Sigmoid colon (tissue), 7 donors: ENCODE measurements around the gene TOM1. TPM values are rescaled to one million over a fixed set of nuclear protein-coding genes. Genes with fewer than 3 reads are reported as not detected.
"Not testable (repeated sequence)": the region's sequence is repeated elsewhere in the genome, so short reads cannot be mapped to it uniquely, and the experiment has no call there.

Experiments
- DNase-seq: peaks from one replicate; pipeline ENCODE4 v3.0.0-alpha.2; 2019
- H3K27ac ChIP-seq, 4 donors: fragments of 200-600 bp; sonication (generic); one replicate each; pipeline ENCODE4 v1.5.1; 2016 to 2019; ENCODE audit warnings: mild to moderate bottlenecking in 1 of 4
- H3K27me3 ChIP-seq, 3 donors: fragments of 200-600 bp; sonication (generic); one replicate each; pipeline ENCODE4 v1.5.1; 2019; ENCODE audit warnings: mild to moderate bottlenecking in 1 of 3
- H3K36me3 ChIP-seq, 4 donors: fragments of 200-600 bp; sonication (generic); one replicate each; pipeline ENCODE4 v1.5.1; 2016 to 2019
- H3K4me1 ChIP-seq, 4 donors: fragments of 200-600 bp; sonication (generic); one replicate each; pipeline ENCODE4 v1.5.1; 2017 to 2019
- H3K4me3 ChIP-seq, 4 donors: fragments of 200-600 bp; sonication (generic); one replicate each; pipeline ENCODE4 v1.5.1; 2017 to 2019; ENCODE audit warnings: mild to moderate bottlenecking in 2 of 4, moderate library complexity in 1 of 4
- H3K9me3 ChIP-seq, 4 donors: fragments of 200-600 bp in 3 of 4; sonication (generic) in 3 of 4; one replicate each; pipeline versions ENCODE4 v1.5.1 to v1.6.1; 2013 to 2019
- CTCF ChIP-seq, 4 experiments: fragments of 450-650 bp in 3 of 4; fragments of 200-600 bp in 1 of 4; IDR thresholded peaks; one replicate each; pipeline ENCODE4 v1.5.1; 2016 to 2019; ENCODE audit warnings: antibody characterized with exemption in 4 of 4, mild to moderate bottlenecking in 3 of 4, moderate library complexity in 2 of 4
- EP300 ChIP-seq, 4 donors: sonication (generic); formaldehyde crosslinking; IDR thresholded peaks; one replicate each; pipeline ENCODE4 v1.6.1; 2017; ENCODE audit warnings: antibody characterized with exemption in 4 of 4
- POLR2A ChIP-seq, 2 donors: fragments of 450-650 bp; IDR thresholded peaks; one replicate each; pipeline ENCODE4 v1.6.1; 2016; ENCODE audit warnings: antibody characterized with exemption in 2 of 2, mild to moderate bottlenecking in 2 of 2, moderate library complexity in 2 of 2
- POLR2AphosphoS5 ChIP-seq, 4 donors: sonication (generic); formaldehyde crosslinking; IDR thresholded peaks; one replicate each; pipeline ENCODE4 v1.6.1; 2017; ENCODE audit warnings: antibody characterized with exemption in 4 of 4
- WGBS, 2 donors: extraction: QIAGEN DNeasy Blood & Tissue Kit; methylation state at CpG; one replicate each; pipeline ENCODE4 v1.1.7; 2013; 5-methylcytosine and 5-hydroxymethylcytosine counted together
- intact Hi-C: fragments of 100-400 bp; cut with DNase I; formaldehyde crosslinking; loops from one replicate; pipeline ENCODE4 v1.15.1; 2023
- polyA plus RNA-seq, 3 donors: library from polyadenylated mRNA; stranded (reverse); fragments of 200-250 nt; gene quantifications; one replicate each; pipeline ENCODE4 v1.2.3, GENCODE V29; 2013
- total RNA-seq, 4 donors: library from RNA; depleted of rRNA; stranded (reverse); fragments of >200 nt; gene quantifications; one replicate each; pipeline ENCODE4 v1.1.0, GENCODE V29; 2016
- donor health status: healthy with polysubstance abuse.
- donor health status: Bipolar disorder and iron deficiency.
- donor health status: healthy.

The TOM1 gene
- total and polyA plus RNA-seq, 7 donors = 32.5 to 66.5 (median 50.8) TPM

GRCh38 chr22:35393116-35394010, 93.7 kb downstream of the TOM1 start:
- H3K36me3 ChIP-seq = peaks cover 0 to 29% (median 0%) of the 10 kb centered on the region in 4 donors
- H3K27me3 ChIP-seq = no peaks in the 10 kb centered on the region
- WGBS, 2 donors = 75 to 87% methylated on average over 16 of the region's 16 CpGs
- H3K9me3 ChIP-seq = no peaks in the 10 kb centered on the region
- no peak overlapping the region for H3K4me3 ChIP-seq
- H3K27ac ChIP-seq = no peak overlapping the region
- intact Hi-C loops = no loop called here
- DNase-seq = no peak
- TF ChIP-seq CTCF (IDR thresholded peaks at IDR 0.05) (no peak), POLR2A (IDR thresholded peaks at IDR 0.05) (no peak)
- no peaks in the 10 kb centered on the region for H3K4me1 ChIP-seq

DNA sequence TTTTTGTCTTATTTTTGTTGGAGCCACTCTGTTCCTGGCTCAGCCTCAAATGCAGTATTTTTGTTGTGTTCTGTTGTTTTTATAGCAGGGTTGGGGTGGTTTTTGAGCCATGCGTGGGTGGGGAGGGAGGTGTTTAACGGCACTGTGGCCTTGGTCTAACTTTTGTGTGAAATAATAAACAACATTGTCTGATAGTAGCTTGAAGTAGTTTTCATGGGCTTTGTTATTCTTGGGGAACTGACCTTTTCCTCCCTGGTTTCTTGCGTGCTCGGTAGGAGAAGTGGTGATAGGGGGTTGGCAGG, 94.3 kb downstream of the TOM1 start:
- Histone ChIP-seq H3K36me3 (peaks cover 0 to 29% (median 0%) of the 10 kb centered on the region in 4 donors), H3K4me1 (no peaks in the 10 kb centered on the region), H3K27me3 (no peaks in the 10 kb centered on the region), H3K9me3 (no peaks in the 10 kb centered on the region), H3K27ac (no peak overlapping the region), H3K4me3 (no peak overlapping the region)
- TF ChIP-seq EP300 (IDR thresholded peaks at IDR 0.05) (no peak), CTCF (IDR thresholded peaks at IDR 0.05) (no peak), POLR2A (IDR thresholded peaks at IDR 0.05) (no peak), POLR2AphosphoS5 (IDR thresholded peaks at IDR 0.05) (no peak)
- WGBS, 2 donors = 38 to 54% methylated on average over 4 of the region's 4 CpGs
- DNase-seq = no peak
- intact Hi-C loops = no loop called here

DNA sequence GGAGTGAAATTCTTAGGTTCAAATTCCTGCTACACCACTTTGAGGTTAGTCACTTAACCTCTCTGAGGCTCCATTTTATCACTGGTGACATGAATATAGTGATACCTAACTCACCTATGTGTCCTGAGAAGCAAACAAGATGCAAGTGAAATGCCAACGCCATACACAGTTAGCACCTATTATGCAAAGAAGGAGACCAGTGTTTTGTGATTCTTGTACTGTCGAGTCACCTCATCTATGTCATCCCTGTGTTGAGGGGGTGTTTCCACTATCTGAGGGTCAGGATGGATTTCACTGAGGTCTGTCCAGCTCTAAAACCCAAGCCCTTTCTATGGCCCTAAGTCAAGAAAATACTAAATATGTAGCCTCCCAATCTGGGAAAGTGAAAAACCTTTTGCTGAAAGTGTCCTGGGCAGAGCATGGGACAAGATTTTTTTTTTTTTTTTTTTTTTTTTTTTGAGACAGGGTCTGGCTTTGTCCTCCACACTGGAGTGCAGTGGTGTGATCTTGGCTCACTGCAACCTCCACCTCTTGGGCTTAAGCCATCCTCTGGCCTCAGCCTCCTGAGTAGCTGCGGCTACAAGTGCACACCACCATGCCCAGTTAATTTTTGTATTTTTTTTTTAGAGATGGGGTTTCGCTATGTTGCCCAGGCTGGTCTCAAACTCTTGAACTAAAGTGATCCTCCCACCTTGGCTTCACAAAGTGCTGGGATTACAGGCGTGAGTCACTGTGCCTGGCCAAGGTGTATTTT, 95.3 kb downstream of the TOM1 start:
- no peak for DNase-seq
- intact Hi-C loops = no loop called here
- Histone ChIP-seq H3K27ac (no peak overlapping the region), H3K27me3 (no peaks in the 10 kb centered on the region), H3K4me3 (no peak overlapping the region), H3K36me3 (peaks cover 0 to 24% (median 0%) of the 10 kb centered on the region in 4 donors), H3K4me1 (no peaks in the 10 kb centered on the region), H3K9me3 (no peaks in the 10 kb centered on the region)
- 92% methylated on average over 5 of the region's 5 CpGs for WGBS, 2 donors
- TF ChIP-seq POLR2AphosphoS5 (IDR thresholded peaks at IDR 0.05) (no peak), POLR2A (IDR thresholded peaks at IDR 0.05) (no peak), CTCF (IDR thresholded peaks at IDR 0.05) (no peak), EP300 (IDR thresholded peaks at IDR 0.05) (no peak)

DNA sequence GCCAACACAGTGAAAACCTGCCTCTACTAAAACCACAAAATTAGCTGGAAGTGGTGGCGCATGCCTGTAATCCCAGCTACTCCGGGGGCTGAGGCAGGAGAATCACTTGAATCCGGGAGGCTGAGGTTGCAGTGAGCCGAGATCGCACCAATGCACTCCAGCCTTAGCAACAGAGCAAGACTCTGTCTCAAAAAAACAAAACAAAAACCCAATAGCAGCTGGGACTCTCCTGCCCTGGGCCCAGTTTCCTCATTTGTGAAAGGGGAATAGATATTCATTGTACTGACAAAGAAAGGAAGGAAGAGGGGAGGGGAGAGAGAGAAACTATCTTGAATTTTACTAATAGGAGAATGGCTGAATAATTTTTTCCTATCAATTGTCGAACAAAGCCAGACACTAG, 96.9 kb downstream of the TOM1 start:
- Histone ChIP-seq H3K4me1 (peaks cover 0 to 15% (median 10%) of the 10 kb centered on the region in 4 donors), H3K27ac (peak overlapping the region in 1 of 4 donors; percentile 27), H3K36me3 (peaks cover 0 to 16% (median 0%) of the 10 kb centered on the region in 4 donors)
- H3K27me3 ChIP-seq, DNase-seq, intact Hi-C loops, H3K9me3 ChIP-seq, H3K4me3 ChIP-seq: not testable (repeated sequence)
- WGBS, 2 donors = 66 to 86% methylated on average over 6 of the region's 6 CpGs

DNA sequence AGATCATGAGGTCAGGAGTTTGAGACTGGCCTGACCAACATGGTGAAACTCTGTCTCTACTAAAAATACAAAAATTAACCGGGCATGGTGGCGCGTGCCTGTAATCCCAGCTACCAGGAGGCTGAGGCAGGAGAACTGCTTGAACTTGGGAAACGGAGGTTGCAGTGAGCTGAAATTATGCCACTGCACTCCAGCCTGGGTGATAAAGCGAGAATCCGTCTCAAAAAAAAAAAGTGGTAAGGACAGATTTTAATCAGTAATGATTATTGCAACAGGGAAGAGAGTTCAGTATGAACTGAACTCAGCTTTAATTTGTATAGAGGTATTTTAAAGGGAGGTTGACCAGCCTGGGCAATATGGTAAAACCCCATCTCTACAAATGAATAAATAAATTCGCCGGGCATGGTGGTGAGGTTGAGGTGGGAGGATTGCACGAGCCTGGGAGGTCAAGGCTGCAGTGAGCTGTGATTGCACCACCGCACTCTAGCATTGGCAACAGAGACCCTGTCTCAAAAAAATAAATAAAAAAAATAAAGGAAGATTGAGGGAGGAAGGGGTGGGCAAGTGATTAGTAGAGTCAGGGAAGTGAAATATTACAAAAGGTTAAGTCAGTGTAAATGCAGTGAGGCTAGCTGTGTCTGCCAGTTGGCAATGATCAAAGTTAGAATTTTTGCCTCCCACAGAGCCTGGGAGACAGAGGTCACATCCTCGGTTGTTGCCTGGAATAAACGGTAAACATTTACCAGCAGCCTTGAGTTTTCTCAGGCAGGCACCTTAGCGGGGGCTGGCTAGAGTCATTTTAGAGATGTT, 97.6 kb downstream of the TOM1 start:
- 54 to 76% methylated on average over 13 of the region's 13 CpGs for WGBS, 2 donors
- H3K4me3 ChIP-seq = no peak overlapping the region
- DNase-seq = no peak
- peak overlapping the region in 1 of 4 donors; percentile 27 for H3K27ac ChIP-seq
- H3K27me3 ChIP-seq = no peaks in the 10 kb centered on the region
- TF ChIP-seq POLR2AphosphoS5 (IDR thresholded peaks at IDR 0.05) = no peak
- no peak for TF ChIP-seq EP300 (IDR thresholded peaks at IDR 0.05)
- TF ChIP-seq CTCF (IDR thresholded peaks at IDR 0.05) = no peak
- H3K36me3 ChIP-seq = peaks cover 0 to 14% (median 0%) of the 10 kb centered on the region in 4 donors
- H3K4me1 ChIP-seq = peaks cover 0 to 15% (median 10%) of the 10 kb centered on the region in 4 donors
- no peaks in the 10 kb centered on the region for H3K9me3 ChIP-seq
- intact Hi-C loops = no loop called here
